ENCODE results near the gene YDJC. TPM values are rescaled to one million over a fixed set of nuclear protein-coding genes. Genes with fewer than 3 reads are reported as not detected.

The YDJC gene
- total and polyA plus RNA-seq, 2 experiments from 2014 or later, result 53.3 to 83.7 TPM

DNA sequence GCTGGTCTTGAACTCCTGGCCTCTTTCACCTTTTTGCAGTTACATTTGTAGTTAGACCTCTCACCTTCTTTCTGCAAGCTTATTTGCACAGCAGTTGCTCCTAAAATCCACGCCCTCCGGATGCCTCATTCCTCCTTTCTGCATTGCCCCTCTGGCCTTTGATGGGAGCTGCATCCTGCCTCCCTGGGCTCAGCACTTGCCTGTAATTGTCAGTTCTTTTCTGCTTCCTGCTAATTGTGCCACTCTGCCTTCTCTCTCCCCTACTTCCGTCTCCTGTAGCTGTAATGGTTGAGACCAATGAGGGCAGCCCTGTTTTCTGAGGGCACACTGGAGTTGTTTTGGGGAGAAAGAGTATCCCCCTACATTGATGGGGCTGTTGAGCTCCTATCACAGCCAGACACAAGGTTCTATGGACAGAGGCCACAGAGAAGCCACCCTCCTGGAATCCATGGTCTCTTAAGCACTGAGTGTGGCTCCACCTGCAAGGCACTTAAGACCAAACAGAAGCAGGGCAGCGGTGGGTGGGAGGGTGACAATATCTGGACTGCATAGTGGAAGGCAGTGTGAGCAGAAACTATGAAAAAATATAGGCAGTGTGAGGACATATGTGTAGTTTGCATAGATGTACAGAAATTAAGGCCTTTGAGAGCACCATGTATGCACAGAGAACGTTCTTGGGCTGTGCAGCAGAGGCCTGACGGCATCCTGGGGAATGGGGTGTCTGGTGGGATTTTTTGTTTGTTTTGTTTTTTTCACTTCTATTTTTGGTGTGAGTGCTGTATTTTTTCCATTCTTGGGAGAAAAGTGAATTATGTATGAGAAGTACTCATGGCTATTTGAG is 30.5 kb downstream of the YDJC start:
- Histone ChIP-seq H3K27ac (ENCODE audit: low read depth) (no peak overlapping the region; the same call in 1 of the 2 replicates), H3K9me2 (ENCODE audit: insufficient read depth) (no peaks in the 10 kb centered on the region), H3K4me2 (no peak overlapping the region), H2AFZ (no peak overlapping the region), H3K79me2 (replicated peaks; ENCODE audit: insufficient read depth) (peaks cover 99% of the 10 kb centered on the region), H3K36me3 (ENCODE audit: insufficient read depth) (peaks cover 12% of the 10 kb centered on the region), H3F3A (replicated peaks; ENCODE audit: low read depth) (peaks cover 3% of the 10 kb centered on the region; the same call in 1 of the 2 replicates), H4K20me1 (replicated peaks; ENCODE audit: insufficient read depth) (peaks cover 77% of the 10 kb centered on the region), H3K4me1 (ENCODE audit: insufficient read depth) (no peaks in the 10 kb centered on the region), H3K4me3 (no peak overlapping the region), H3K27me3 (ENCODE audit: insufficient read depth) (no peaks in the 10 kb centered on the region)
- Mint-ChIP-seq H3K36me3 (ENCODE audit: low read depth) (peaks cover 39% of the 10 kb centered on the region), H3K9me3 (no peaks in the 10 kb centered on the region; the same call in 2 of the 3 replicates), H3K4me1 (peaks cover 13% of the 10 kb centered on the region), H3K27ac (peak overlapping the region; percentile 16), H3K27me3 (ENCODE audit: insufficient read depth, low read depth, poor library complexity) (peaks cover 2% of the 10 kb centered on the region), H3K4me3 (no peak overlapping the region)
- TF ChIP-seq, protein P1, sequence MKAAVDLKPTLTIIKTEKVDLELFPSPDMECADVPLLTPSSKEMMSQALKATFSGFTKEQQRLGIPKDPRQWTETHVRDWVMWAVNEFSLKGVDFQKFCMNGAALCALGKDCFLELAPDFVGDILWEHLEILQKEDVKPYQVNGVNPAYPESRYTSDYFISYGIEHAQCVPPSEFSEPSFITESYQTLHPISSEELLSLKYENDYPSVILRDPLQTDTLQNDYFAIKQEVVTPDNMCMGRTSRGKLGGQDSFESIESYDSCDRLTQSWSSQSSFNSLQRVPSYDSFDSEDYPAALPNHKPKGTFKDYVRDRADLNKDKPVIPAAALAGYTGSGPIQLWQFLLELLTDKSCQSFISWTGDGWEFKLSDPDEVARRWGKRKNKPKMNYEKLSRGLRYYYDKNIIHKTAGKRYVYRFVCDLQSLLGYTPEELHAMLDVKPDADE (IDR thresholded peaks at IDR 0.05), result no peak
- no peak for TF ChIP-seq ZNF114 (CRISPR knock-in tag; IDR thresholded peaks at IDR 0.05)
- TF ChIP-seq NANOG (IDR thresholded peaks at IDR 0.05; ENCODE audit: borderline replicate concordance), result no peak
- no peak for TF ChIP-seq EZH2phosphoT487 (IDR thresholded peaks at IDR 0.05; ENCODE audit: unreplicated experiment)
- TF ChIP-seq JUNB (IDR thresholded peaks at IDR 0.05; ENCODE audit: unreplicated experiment), result no peak
- no peak for TF ChIP-seq STAT1 (IDR thresholded peaks at IDR 0.05; ENCODE audit: unreplicated experiment)
- no peak for TF ChIP-seq CREB1 (CRISPR knock-in tag; IDR thresholded peaks at IDR 0.05; ENCODE audit: low read depth)
- TF ChIP-seq, protein P2, sequence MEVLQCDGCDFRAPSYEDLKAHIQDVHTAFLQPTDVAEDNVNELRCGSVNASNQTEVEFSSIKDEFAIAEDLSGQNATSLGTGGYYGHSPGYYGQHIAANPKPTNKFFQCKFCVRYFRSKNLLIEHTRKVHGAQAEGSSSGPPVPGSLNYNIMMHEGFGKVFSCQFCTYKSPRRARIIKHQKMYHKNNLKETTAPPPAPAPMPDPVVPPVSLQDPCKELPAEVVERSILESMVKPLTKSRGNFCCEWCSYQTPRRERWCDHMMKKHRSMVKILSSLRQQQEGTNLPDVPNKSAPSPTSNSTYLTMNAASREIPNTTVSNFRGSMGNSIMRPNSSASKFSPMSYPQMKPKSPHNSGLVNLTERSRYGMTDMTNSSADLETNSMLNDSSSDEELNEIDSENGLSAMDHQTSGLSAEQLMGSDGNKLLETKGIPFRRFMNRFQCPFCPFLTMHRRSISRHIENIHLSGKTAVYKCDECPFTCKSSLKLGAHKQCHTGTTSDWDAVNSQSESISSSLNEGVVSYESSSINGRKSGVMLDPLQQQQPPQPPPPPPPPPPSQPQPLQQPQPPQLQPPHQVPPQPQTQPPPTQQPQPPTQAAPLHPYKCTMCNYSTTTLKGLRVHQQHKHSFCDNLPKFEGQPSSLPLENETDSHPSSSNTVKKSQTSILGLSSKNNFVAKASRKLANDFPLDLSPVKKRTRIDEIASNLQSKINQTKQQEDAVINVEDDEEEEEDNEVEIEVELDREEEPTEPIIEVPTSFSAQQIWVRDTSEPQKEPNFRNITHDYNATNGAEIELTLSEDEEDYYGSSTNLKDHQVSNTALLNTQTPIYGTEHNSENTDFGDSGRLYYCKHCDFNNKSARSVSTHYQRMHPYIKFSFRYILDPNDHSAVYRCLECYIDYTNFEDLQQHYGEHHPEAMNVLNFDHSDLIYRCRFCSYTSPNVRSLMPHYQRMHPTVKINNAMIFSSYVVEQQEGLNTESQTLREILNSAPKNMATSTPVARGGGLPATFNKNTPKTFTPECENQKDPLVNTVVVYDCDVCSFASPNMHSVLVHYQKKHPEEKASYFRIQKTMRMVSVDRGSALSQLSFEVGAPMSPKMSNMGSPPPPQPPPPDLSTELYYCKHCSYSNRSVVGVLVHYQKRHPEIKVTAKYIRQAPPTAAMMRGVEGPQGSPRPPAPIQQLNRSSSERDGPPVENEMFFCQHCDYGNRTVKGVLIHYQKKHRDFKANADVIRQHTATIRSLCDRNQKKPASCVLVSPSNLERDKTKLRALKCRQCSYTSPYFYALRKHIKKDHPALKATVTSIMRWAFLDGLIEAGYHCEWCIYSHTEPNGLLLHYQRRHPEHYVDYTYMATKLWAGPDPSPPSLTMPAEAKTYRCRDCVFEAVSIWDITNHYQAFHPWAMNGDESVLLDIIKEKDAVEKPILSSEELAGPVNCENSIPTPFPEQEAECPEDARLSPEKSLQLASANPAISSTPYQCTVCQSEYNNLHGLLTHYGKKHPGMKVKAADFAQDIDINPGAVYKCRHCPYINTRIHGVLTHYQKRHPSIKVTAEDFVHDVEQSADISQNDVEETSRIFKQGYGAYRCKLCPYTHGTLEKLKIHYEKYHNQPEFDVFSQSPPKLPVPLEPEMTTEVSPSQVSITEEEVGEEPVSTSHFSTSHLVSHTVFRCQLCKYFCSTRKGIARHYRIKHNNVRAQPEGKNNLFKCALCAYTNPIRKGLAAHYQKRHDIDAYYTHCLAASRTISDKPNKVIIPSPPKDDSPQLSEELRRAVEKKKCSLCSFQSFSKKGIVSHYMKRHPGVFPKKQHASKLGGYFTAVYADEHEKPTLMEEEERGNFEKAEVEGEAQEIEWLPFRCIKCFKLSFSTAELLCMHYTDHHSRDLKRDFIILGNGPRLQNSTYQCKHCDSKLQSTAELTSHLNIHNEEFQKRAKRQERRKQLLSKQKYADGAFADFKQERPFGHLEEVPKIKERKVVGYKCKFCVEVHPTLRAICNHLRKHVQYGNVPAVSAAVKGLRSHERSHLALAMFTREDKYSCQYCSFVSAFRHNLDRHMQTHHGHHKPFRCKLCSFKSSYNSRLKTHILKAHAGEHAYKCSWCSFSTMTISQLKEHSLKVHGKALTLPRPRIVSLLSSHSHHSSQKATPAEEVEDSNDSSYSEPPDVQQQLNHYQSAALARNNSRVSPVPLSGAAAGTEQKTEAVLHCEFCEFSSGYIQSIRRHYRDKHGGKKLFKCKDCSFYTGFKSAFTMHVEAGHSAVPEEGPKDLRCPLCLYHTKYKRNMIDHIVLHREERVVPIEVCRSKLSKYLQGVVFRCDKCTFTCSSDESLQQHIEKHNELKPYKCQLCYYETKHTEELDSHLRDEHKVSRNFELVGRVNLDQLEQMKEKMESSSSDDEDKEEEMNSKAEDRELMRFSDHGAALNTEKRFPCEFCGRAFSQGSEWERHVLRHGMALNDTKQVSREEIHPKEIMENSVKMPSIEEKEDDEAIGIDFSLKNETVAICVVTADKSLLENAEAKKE (CRISPR knock-in tag; IDR thresholded peaks at IDR 0.05), result no peak
- no peak for TF ChIP-seq ZNF331 (CRISPR knock-in tag; IDR thresholded peaks at IDR 0.05; ENCODE audit: low read depth)
- no peak for TF ChIP-seq EZH2 (IDR thresholded peaks at IDR 0.05; ENCODE audit: low read depth, unreplicated experiment)
- TF ChIP-seq, protein P3, sequence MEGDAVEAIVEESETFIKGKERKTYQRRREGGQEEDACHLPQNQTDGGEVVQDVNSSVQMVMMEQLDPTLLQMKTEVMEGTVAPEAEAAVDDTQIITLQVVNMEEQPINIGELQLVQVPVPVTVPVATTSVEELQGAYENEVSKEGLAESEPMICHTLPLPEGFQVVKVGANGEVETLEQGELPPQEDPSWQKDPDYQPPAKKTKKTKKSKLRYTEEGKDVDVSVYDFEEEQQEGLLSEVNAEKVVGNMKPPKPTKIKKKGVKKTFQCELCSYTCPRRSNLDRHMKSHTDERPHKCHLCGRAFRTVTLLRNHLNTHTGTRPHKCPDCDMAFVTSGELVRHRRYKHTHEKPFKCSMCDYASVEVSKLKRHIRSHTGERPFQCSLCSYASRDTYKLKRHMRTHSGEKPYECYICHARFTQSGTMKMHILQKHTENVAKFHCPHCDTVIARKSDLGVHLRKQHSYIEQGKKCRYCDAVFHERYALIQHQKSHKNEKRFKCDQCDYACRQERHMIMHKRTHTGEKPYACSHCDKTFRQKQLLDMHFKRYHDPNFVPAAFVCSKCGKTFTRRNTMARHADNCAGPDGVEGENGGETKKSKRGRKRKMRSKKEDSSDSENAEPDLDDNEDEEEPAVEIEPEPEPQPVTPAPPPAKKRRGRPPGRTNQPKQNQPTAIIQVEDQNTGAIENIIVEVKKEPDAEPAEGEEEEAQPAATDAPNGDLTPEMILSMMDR (conservative IDR thresholded peaks at IDR 0.05; ENCODE audit: low read depth in 2 of 2), result no peak
- no peak for TF ChIP-seq POLR2AphosphoS5 (IDR thresholded peaks at IDR 0.05; ENCODE audit: low read depth)
- ATAC-seq, result no peak
- no peak for DNase-seq (ENCODE audit: low spot score)
